Prostate gland (tissue), 2 donors: ENCODE results near the gene GPAT2.
"Not testable (repeated sequence)": the region's sequence is repeated elsewhere in the genome, so short reads cannot be mapped to it uniquely, and the experiment has no call there.

Source experiments
- CTCF ChIP-seq, 4 experiments: fragments of 200-600 bp in 2 of 4; fragments of 450-650 bp in 2 of 4; sonication (generic) in 2 of 4; IDR thresholded peaks; 1 replicate in 3 of 4; 2 replicates in 1 of 4; pipeline ENCODE4 v1.5.1; 2016 to 2019; ENCODE audit warnings: antibody characterized with exemption in 4 of 4, mild to moderate bottlenecking in 2 of 4, moderate library complexity in 2 of 4
- POLR2A ChIP-seq: fragments of 450-650 bp; IDR thresholded peaks from one replicate; pipeline ENCODE4 v1.6.1; 2016; ENCODE audit warnings: antibody characterized with exemption, mild to moderate bottlenecking
- POLR2AphosphoS5 ChIP-seq: sonication (generic); formaldehyde crosslinking; IDR thresholded peaks from one replicate; pipeline ENCODE4 v1.6.1; 2017; ENCODE audit warnings: antibody characterized with exemption

- not testable (repeated sequence) for TF ChIP-seq CTCF (IDR thresholded peaks at IDR 0.05); POLR2A; POLR2AphosphoS5
Observed at GRCh38 chr2:96025755-96026154, 9.0 kb downstream of the GPAT2 start.
